A549 (cell line): Measurements from ENCODE around the gene SLC25A5.

Experiments used
- CTCF ChIP-seq: fragments of >200 bp; sonication (Bioruptor Twin); formaldehyde crosslinking; IDR thresholded peaks from 3 replicates; pipeline ENCODE4 v1.5.1; 2016
- KDM1A ChIP-seq: fragments of 200-600 bp; sonication (generic); IDR thresholded peaks from 2 replicates; pipeline ENCODE4 v1.6.1; 2016; ENCODE audit warnings: low read depth, mild to moderate bottlenecking
- MAX ChIP-seq: IDR thresholded peaks from 2 replicates; pipeline ENCODE4 v1.6.1; 2012
- PHF8 ChIP-seq: fragments of 200-600 bp; sonication (generic); IDR thresholded peaks from 2 replicates; pipeline ENCODE4 v1.6.1; 2016; ENCODE audit warnings: low read depth, mild to moderate bottlenecking, antibody characterized with exemption, moderate library complexity, borderline replicate concordance
- RAD21 ChIP-seq, 2 experiments: fragments of >200 bp in 1 of 2; sonication (Bioruptor Twin) in 1 of 2; formaldehyde crosslinking in 1 of 2; IDR thresholded peaks in 1 of 2; conservative IDR thresholded peaks in 1 of 2; 2 replicates in 1 of 2; 3 replicates in 1 of 2; pipeline ENCODE4 v1.6.1; 2012 to 2018; ENCODE audit warnings: inconsistent platforms in 1 of 2
- RFX5 ChIP-seq: fragments of 450-650 bp; IDR thresholded peaks from 2 replicates; pipeline ENCODE4 v1.7.1; 2014; ENCODE audit warnings: antibody characterized with exemption, mild to moderate bottlenecking, moderate library complexity
- ZSCAN20 ChIP-seq: fragments of 250-450 bp; sonication (Bioruptor Pico); IDR thresholded peaks from 2 replicates; pipeline ENCODE4 v1.8.0; 2022; ENCODE audit warnings: mild to moderate bottlenecking, moderate library complexity

GRCh38 chrX:119477812-119478232 lies 9.6 kb downstream of the SLC25A5 start:
- no peak for TF ChIP-seq ZSCAN20 (CRISPR knock-in tag)
- no peak for TF ChIP-seq KDM1A
- TF ChIP-seq RAD21 (conservative IDR thresholded peaks at IDR 0.05 in 1 of 2, IDR thresholded peaks at IDR 0.05 in 1 of 2): no peak
- TF ChIP-seq CTCF: no peak
- TF ChIP-seq MAX: no peak
- no peak for TF ChIP-seq RFX5
- no peak for TF ChIP-seq PHF8
